Endothelial cell of umbilical vein (primary cell): Measurements from ENCODE around the gene TMEM89. TPM values are rescaled to one million over a fixed set of nuclear protein-coding genes. Genes with fewer than 3 reads are reported as not detected.
A peak's percentile ranks its signal among the peaks of the same experiment; 100 is the strongest.

Experiments used
- BruUV-seq: library from RNA; stranded (reverse); fragments of 400-500 nt; replicated peaks from 2 replicates; lab custom pipeline; 2021; lab: Mats Ljungman, UMichigan
- CTCF ChIA-PET: fragments of 300-600, 350-600 bp; sonication (Branson Sonifier 250); formaldehyde crosslinking; loops from one replicate; lab custom pipeline; 2021; ENCODE audit warnings: antibody characterized with exemption, inconsistent platforms; lab: Charles Lee
- POLR2A ChIA-PET: fragments of 300-600, 350-600 bp; sonication (Branson Sonifier 250); formaldehyde crosslinking; loops from one replicate; lab custom pipeline; 2021; ENCODE audit warnings: antibody characterized with exemption, inconsistent platforms; lab: Charles Lee
- DNase-seq: peaks from one replicate; pipeline ENCODE4 v3.0.0-alpha.2; 2011; ENCODE audit warnings: low read depth, low spot score
- FAIRE-seq: peaks from 2 replicates; lab custom pipeline; 2011; peaks lifted over from hg19 to GRCh38; lab: Jason Lieb, UNC
- H2AFZ ChIP-seq: 2 replicates; pipeline ENCODE4 v1.6.0; 2012; ENCODE audit warnings: low read depth, low read length, control low read depth, inconsistent platforms
- H3K27ac ChIP-seq: 2 replicates; pipeline ENCODE4 v1.5.1; 2011; ENCODE audit warnings: low read depth, mild to moderate bottlenecking, control low read depth, low read length, moderate library complexity; ENCODE audit not compliant: insufficient read depth
- H3K27me3 ChIP-seq, 2 experiments: 2 replicates each; pipeline versions ENCODE4 v1.6.0 to v1.6.1; 2011; ENCODE audit warnings: low read length in 2 of 2, mixed read lengths in 1 of 2; ENCODE audit not compliant: control insufficient read depth in 2 of 2, insufficient read depth in 2 of 2
- H3K36me3 ChIP-seq, 2 experiments: 2 replicates in 1 of 2; 3 replicates in 1 of 2; pipeline ENCODE4 v1.5.1; 2011; ENCODE audit warnings: low read length in 2 of 2, mild to moderate bottlenecking in 1 of 2, moderate library complexity in 1 of 2; ENCODE audit not compliant: control insufficient read depth in 2 of 2, insufficient read depth in 2 of 2; ENCODE audit errors: extremely low read depth in 1 of 2
- H3K4me1 ChIP-seq: 3 replicates; pipeline ENCODE4 v1.5.1; 2011; ENCODE audit warnings: mild to moderate bottlenecking, low read length; ENCODE audit not compliant: control insufficient read depth, insufficient read depth; ENCODE audit errors: extremely low read depth
- H3K4me2 ChIP-seq: 2 replicates; pipeline ENCODE4 v1.6.1; 2011; ENCODE audit warnings: low read length, control low read depth, mixed read lengths; ENCODE audit not compliant: insufficient read depth
- H3K4me3 ChIP-seq, 3 experiments: fragments of 200-600 bp in 1 of 3; sonication (generic), shearing (Covaris generic) in 1 of 3; replicated peaks in 1 of 3; 2 replicates each; pipeline ENCODE4 v1.5.1; 2011 to 2016; ENCODE audit warnings: control low read depth in 3 of 3, low read length in 3 of 3, mild to moderate bottlenecking in 2 of 3, inconsistent platforms in 1 of 3, low read depth in 1 of 3, moderate library complexity in 1 of 3; ENCODE audit not compliant: insufficient read depth in 1 of 3
- H3K79me2 ChIP-seq: 2 replicates; pipeline ENCODE4 v1.6.0; 2012; ENCODE audit warnings: low read length, inconsistent platforms; ENCODE audit not compliant: control insufficient read depth, insufficient read depth
- H3K9ac ChIP-seq: replicated peaks from 2 replicates; pipeline ENCODE3; 2011; ENCODE audit warnings: low read length, control low read depth; ENCODE audit not compliant: insufficient read depth; ENCODE audit errors: extremely low read depth
- H3K9me1 ChIP-seq: replicated peaks from 3 replicates; pipeline ENCODE4 v1.6.0; 2011; ENCODE audit warnings: mild to moderate bottlenecking, low read length; ENCODE audit not compliant: control insufficient read depth, insufficient read depth; ENCODE audit errors: extremely low read depth
- H3K9me3 ChIP-seq: replicated peaks from 2 replicates; pipeline ENCODE4 v1.5.1; 2012; ENCODE audit warnings: low read length, inconsistent platforms; ENCODE audit not compliant: control insufficient read depth, insufficient read depth
- H4K20me1 ChIP-seq: replicated peaks from 2 replicates; pipeline ENCODE3; 2011; ENCODE audit warnings: mild to moderate bottlenecking, low read length; ENCODE audit not compliant: control insufficient read depth, insufficient read depth; ENCODE audit errors: extremely low read depth
- EZH2 ChIP-seq: IDR thresholded peaks from 2 replicates; pipeline ENCODE4 v1.6.1; 2012; ENCODE audit warnings: borderline replicate concordance, low read depth, mild to moderate bottlenecking, moderate library complexity, low read length, inconsistent platforms; ENCODE audit not compliant: severe bottlenecking
- MAX ChIP-seq: IDR thresholded peaks from 2 replicates; pipeline ENCODE4 v1.6.1; 2011; ENCODE audit not compliant: insufficient read depth, insufficient read length
- POLR2A ChIP-seq: IDR thresholded peaks from 2 replicates; pipeline ENCODE4 v1.6.1; 2012; ENCODE audit warnings: low read depth, mild to moderate bottlenecking, control low read depth, low read length
- POLR2AphosphoS5 ChIP-seq: IDR thresholded peaks from 2 replicates; pipeline ENCODE4 v1.6.1; 2012; ENCODE audit warnings: low read depth, mild to moderate bottlenecking, control low read depth, low read length, moderate library complexity; ENCODE audit not compliant: insufficient read depth
- dilution Hi-C: fragments of 300-500 bp; cut with MboI; formaldehyde crosslinking; loops from one replicate; pipeline ENCODE4 v1.15.0; 2019; ENCODE audit warnings: low sequenced_read_pairs; ENCODE audit not compliant: extremely low pct_ligation_motif_present
- intact Hi-C: fragments of 100-400 bp; cut with micrococcal nuclease; formaldehyde crosslinking; loops from one replicate; pipeline ENCODE4 v1.10.0; 2022
- polyA plus RNA-seq, 4 experiments: library from polyadenylated mRNA; depleted of rRNA in 3 of 4; stranded (reverse) in 3 of 4; unstranded in 1 of 4; fragments of >200 nt; gene quantifications; 2 replicates each; pipeline versions ENCODE4 v1.2.1 to v1.2.3, GENCODE V29; 2011 to 2012; ENCODE audit warnings: missing spikeins in 1 of 4
- total RNA-seq: library from RNA; stranded (reverse); gene quantifications from 2 replicates; pipeline ENCODE4 v1.2.3, GENCODE V29; 2021

Gene TMEM89
- total and polyA plus RNA-seq, 2 donors (not counting 3 experiments of a cell fraction or from before 2014, with no cell fraction given), result not detected

DNA sequence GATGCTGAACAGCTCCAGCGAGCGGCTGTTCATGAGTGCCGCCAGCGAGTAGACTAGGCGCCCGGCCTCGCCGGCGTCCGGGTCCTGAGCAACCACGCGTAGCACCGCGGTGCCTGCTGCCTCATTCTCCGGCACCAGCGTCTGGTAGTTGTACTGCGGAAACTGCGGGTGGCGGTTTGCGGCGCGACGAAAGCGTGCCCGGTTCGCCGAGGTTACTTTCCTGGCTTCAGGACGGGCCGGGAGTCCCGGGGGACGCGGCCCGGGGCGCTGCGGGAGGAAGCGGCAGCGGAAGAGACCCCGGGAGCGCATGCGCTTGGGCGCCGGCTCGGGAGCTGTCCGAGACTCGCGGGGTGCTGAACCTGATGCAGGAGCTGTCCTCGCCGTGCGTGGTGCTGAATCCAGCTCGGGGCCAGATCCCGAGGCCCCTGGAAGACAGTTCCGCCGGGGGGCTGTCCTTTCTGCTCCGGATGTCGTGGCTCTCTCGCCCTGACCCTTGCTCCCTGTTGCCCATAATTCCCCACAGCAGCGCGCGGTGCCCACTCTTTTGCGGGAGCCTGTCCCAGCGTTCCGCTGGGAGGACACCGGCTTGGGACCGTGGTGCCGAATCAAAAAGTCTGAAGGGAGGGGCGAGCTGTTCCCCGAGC lies 40.1 kb upstream of the TMEM89 start:
- Histone ChIP-seq H3K79me2 (no peaks in the 10 kb centered on the region), H3K9ac (no peak overlapping the region), H3K4me2 (peak overlapping the region; percentile 27), H4K20me1 (no peaks in the 10 kb centered on the region), H3K9me3 (no peaks in the 10 kb centered on the region), H3K4me1 (peaks cover 8% of the 10 kb centered on the region), H3K27ac (no peak overlapping the region), H3K27me3 (peaks cover 8 to 10% of the 10 kb centered on the region in 2 experiments), H3K9me1 (no peaks in the 10 kb centered on the region), H3K36me3 (no peaks in the 10 kb centered on the region), H3K4me3 (peak overlapping the region in 1 of 3 experiments; percentile 20), H2AFZ (peak overlapping the region; percentile 25)
- peak; percentile 43 for DNase-seq
- intact Hi-C loops (no loop called here), dilution Hi-C loops (no loop called here)
- ChIA-PET CTCF (interaction anchor here (0.9 to 2.9 kb wide), 3 partner anchors 13 to 52 kb away, joined by 4 to 20 read pairs (median 5); partner anchors contain the start of genes SLC26A6 and UQCRC1), POLR2A (no interaction called here)
- FAIRE-seq, result peak; percentile 80
- BruUV-seq, result no TSS peak
- TF ChIP-seq POLR2AphosphoS5 (peak; percentile 28), POLR2A (no peak), MAX (peak; percentile 42)

DNA sequence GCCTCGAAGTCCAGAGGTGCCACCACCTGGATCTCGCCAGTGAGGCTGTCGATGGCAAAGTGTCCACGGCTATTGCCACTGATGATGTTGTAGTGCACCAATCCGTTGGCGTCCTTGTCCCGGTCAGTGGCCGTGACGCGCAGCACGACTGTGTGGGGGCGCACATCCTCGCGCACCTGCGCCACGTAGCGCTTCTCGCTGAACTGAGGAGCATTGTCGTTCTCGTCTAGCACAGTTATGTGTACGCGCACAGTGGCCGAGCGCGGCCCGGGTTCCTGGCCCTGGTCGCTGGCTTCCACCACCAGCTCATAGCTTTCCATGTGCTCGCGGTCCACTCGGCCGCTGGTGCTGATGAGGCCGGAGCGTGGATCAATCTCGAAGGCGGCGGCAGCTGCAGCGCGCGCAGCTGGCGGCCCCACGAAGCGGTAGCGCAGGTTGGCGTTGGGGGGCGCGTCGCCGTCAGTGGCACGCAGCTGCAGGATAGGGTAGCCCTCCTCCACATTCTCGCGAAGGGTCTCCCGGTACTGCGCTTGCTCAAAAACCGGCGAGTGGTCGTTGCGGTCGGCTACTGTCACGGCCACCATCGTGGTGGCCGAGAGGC lies 39.3 kb upstream of the TMEM89 start:
- no peaks in the 10 kb centered on the region for H3K9me3 ChIP-seq
- dilution Hi-C loops (no loop called here), intact Hi-C loops (no loop called here)
- H3K9me1 ChIP-seq, result no peaks in the 10 kb centered on the region
- no peak for FAIRE-seq
- BruUV-seq, result no TSS peak
- no peak overlapping the region for H3K4me3 ChIP-seq
- H3K79me2 ChIP-seq, result no peaks in the 10 kb centered on the region
- no peaks in the 10 kb centered on the region for H4K20me1 ChIP-seq
- H3K27ac ChIP-seq, result no peak overlapping the region
- CTCF ChIA-PET, result interaction anchor here (2.9 kb wide), 1 partner anchor 25 kb away, joined by 20 read pairs; the partner anchor contains the start of gene SLC26A6
- no peak for TF ChIP-seq MAX
- peak; percentile 16 for TF ChIP-seq EZH2
- TF ChIP-seq POLR2A, result no peak
- H3K4me1 ChIP-seq, result peaks cover 12% of the 10 kb centered on the region
- no peak overlapping the region for H3K9ac ChIP-seq
- no peak for DNase-seq
- no peaks in the 10 kb centered on the region for H3K36me3 ChIP-seq
- POLR2A ChIA-PET, result no interaction called here
- H3K27me3 ChIP-seq, result peaks cover 8 to 10% of the 10 kb centered on the region in 2 experiments
- no peak overlapping the region for H3K4me2 ChIP-seq
- H2AFZ ChIP-seq, result no peak overlapping the region
